Brain microvascular endothelial cell (primary cell): ENCODE measurements around the gene EPHA4.

Source experiments
- DNase-seq: peaks from one replicate; pipeline ENCODE4 v3.0.0-alpha.2; 2020
- H3K27ac ChIP-seq: fragments of 250-450 bp; sonication (Bioruptor Pico); 2 replicates; pipeline ENCODE4 v1.5.1; 2020; ENCODE audit warnings: mild to moderate bottlenecking, moderate library complexity
- H3K27me3 ChIP-seq: fragments of 250-450 bp; sonication (Bioruptor Pico); replicated peaks from 2 replicates; pipeline ENCODE4 v1.5.1; 2020; ENCODE audit warnings: mild to moderate bottlenecking
- H3K36me3 ChIP-seq: fragments of 250-450 bp; sonication (Bioruptor Pico); replicated peaks from 2 replicates; pipeline ENCODE4 v1.5.1; 2020; ENCODE audit warnings: mild to moderate bottlenecking
- H3K4me3 ChIP-seq: 2 replicates; pipeline ENCODE4 v1.5.1; 2011; ENCODE audit warnings: low read depth, mild to moderate bottlenecking, control low read depth, low read length, moderate library complexity
- CTCF ChIP-seq: IDR thresholded peaks from 2 replicates; pipeline ENCODE4 v1.5.1; 2011; ENCODE audit warnings: low read depth, mild to moderate bottlenecking, moderate library complexity, low read length, control low read depth, inconsistent platforms; ENCODE audit errors: missing control alignments
- in situ Hi-C: cut with HindIII; loops from 2 replicates; pipeline ENCODE4 v1.10.0; 2017; ENCODE audit warnings: low sequenced_read_pairs, low pct_ligation_motif_present

The EPHA4 gene

GRCh38 chr2:221505605-221506004, 66.5 kb downstream of the EPHA4 start:
- TF ChIP-seq CTCF = no peak
- Histone ChIP-seq H3K27me3 (no peaks in the 10 kb centered on the region), H3K36me3 (no peaks in the 10 kb centered on the region), H3K27ac (no peak overlapping the region), H3K4me3 (no peak overlapping the region)
- DNase-seq = no peak
- in situ Hi-C loops = no loop called here

DNA sequence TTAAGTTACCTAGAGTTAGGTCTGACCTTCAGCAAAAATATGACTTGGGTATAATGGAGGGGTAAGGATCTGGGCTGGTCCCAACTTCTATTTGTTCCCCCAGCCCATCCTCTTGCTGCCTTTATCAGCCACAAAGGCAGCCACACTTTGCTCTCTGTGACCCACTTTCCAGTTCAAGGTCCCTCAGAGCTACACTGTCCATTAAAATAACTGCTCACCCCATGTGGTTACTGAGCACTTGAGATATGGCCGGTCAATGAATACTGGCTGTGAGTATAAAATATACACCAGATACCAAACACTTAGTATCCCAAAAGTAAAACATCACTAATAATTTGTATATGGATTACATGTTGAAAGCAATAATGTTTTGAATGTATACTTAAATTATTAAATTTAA, 67.2 kb downstream of the EPHA4 start:
- in situ Hi-C loops = no loop called here
- no peaks in the 10 kb centered on the region for H3K36me3 ChIP-seq
- no peaks in the 10 kb centered on the region for H3K27me3 ChIP-seq
- H3K4me3 ChIP-seq = no peak overlapping the region
- DNase-seq = no peak
- no peak overlapping the region for H3K27ac ChIP-seq
- TF ChIP-seq CTCF = no peak

DNA sequence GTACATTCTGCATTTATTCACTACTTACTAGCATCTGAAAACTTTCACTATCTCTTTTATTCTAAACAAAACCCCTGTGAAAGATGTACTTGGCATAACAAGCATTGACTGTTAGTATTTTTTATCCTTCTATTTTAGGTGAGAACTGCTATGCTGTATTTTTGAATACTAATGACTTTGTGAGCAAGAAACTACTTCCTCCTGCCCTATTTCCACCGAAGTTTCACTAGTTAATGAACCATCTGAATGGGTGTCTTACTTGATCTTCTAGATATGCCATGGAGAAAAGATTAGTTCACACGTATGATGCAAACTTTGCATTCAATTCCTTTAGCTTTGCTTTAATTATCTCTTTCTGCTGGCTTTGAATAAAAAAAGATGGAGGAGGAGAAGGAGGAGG, 68.1 kb downstream of the EPHA4 start:
- Histone ChIP-seq H3K4me3 (no peak overlapping the region), H3K36me3 (no peaks in the 10 kb centered on the region), H3K27me3 (no peaks in the 10 kb centered on the region), H3K27ac (no peak overlapping the region)
- in situ Hi-C loops = no loop called here
- TF ChIP-seq CTCF = no peak
- DNase-seq = no peak

DNA sequence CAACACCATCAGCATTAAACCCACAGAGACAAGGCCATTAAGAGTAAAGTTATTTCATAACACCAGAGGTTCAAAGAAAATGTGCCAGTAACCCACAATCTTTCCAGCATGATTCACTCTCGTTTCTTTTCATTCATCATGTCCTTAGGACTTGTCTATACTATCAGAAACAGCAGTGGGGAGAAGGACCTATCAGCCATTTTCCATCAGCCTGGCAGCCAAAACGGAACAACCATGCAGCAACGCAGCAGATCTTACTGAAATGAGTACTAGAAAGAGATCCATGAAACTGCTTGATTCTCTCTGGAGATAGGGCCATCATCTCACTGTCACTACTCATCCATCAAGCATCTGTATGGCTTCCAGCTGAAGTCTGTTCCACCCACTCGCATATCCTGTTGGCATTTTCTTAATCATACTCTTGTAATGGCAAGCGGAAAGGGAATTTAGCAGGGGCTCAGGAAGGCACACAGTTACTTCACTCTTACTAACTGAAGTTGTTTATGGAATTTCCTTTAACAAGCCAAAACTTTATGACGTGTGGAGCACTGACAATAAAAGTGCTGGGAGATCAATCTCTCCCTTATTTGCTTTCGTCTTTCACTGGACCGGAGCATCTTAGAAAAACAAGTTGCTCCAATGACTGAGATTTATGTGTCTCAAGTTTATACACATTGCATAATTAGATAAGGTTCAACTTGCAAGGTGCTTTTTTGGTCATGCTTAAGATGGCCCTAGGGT, 69.7 kb downstream of the EPHA4 start:
- peak; percentile 63 for DNase-seq
- H3K4me3 ChIP-seq = no peak overlapping the region
- no peak for TF ChIP-seq CTCF
- in situ Hi-C loops = no loop called here
- peak overlapping the region; percentile 22 for H3K27ac ChIP-seq
- H3K27me3 ChIP-seq = no peaks in the 10 kb centered on the region
- H3K36me3 ChIP-seq = no peaks in the 10 kb centered on the region

GRCh38 chr2:221501883-221502269, 70.2 kb downstream of the EPHA4 start:
- H3K27ac ChIP-seq = peak overlapping the region; percentile 22
- H3K36me3 ChIP-seq = no peaks in the 10 kb centered on the region
- peak overlapping the region; percentile 10 for H3K4me3 ChIP-seq
- no peak for DNase-seq
- no peak for TF ChIP-seq CTCF
- H3K27me3 ChIP-seq = no peaks in the 10 kb centered on the region
- in situ Hi-C loops = no loop called here
